Measurements from ENCODE around the gene UMODL1.

- TF ChIP-seq POLR2A (IDR thresholded peaks at IDR 0.05; ENCODE audit: low read length) (no peak), GATA1 (IDR thresholded peaks at IDR 0.05; ENCODE audit: low read depth, low read length) (no peak)
Observed at GRCh38 chr21:42161956-42162681, 91.0 kb downstream of the UMODL1 start.

Measured in erythroblast (primary cell).